ENCODE results near the gene SPEF1. TPM values are rescaled to one million over a fixed set of nuclear protein-coding genes. Genes with fewer than 3 reads are reported as not detected.

Gene SPEF1
- total and polyA plus RNA-seq, 2 of the 4 experiments (the other 2 are of a cell fraction): 0.15 TPM; not detected in 1

DNA sequence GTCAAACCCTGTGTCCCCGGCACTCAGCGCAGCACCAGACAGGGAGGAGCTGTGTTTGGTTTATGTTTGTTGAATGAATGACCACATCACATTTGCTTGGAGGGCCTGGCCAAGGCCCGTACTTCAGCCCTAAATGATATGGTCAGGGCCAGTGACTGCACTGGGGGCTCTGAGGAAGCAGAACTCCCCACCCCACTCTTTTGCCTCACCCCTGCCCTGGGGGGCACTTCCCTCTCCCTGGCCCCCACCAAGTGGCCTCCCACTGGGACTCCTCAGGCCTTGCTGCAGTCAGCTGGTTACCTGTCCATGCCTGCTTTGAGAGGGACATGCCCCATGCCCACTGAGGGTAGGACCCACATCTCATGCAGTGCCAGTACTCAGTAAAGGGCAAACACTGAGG is 16.6 kb downstream of the SPEF1 start:
- H2AK9ac ChIP-seq (replicated peaks; ENCODE audit: low read depth, low read length, poor library complexity): no peak overlapping the region
- in situ Hi-C loops (cut with MboI; ENCODE audit: low sequenced_read_pairs) (no loop called here), intact Hi-C loops (cut with micrococcal nuclease) (loop anchor here (5.0 kb wide), 1 partner anchor 87 kb away; no protein-coding TSS in a partner anchor), dilution Hi-C loops (cut with HindIII; ENCODE audit: low sequenced_read_pairs, unreplicated experiment) (no loop called here)
- DNase-seq (no peak), ATAC-seq (ENCODE audit: low read depth) (no peak)
- no peaks in the 10 kb centered on the region for H3K9me3 ChIP-seq (ENCODE audit: control insufficient read depth, insufficient read depth, low read length)
- H3K9me1 ChIP-seq (ENCODE audit: insufficient read depth, low read length): no peaks in the 10 kb centered on the region; the same call in 1 of the 2 replicates
- ChIA-PET POLR2A (ENCODE audit: unreplicated experiment) (no interaction called here), CTCF (no interaction called here)
- H3K4me1 ChIP-seq (ENCODE audit: control insufficient read depth, insufficient read depth, low read length): peaks cover 11% of the 10 kb centered on the region
- no peak overlapping the region for H2BK120ac ChIP-seq (ENCODE audit: low read depth, low read length)
- no peak overlapping the region for H3K14ac ChIP-seq (replicated peaks; ENCODE audit: low read depth, low read length)
- H4K20me1 ChIP-seq (ENCODE audit: insufficient read depth, low read length): peaks cover 6% of the 10 kb centered on the region; the same call in 1 of the 2 replicates
- H3K79me1 ChIP-seq (ENCODE audit: low read depth in 1 of 2, low read length in 2 of 2): peaks cover 16 to 48% of the 10 kb centered on the region in 2 experiments
- no peak overlapping the region for H4K5ac ChIP-seq (ENCODE audit: low read depth, low read length)
- H3K27ac ChIP-seq (ENCODE audit: insufficient read depth, low read length): no peak overlapping the region
- H2AFZ ChIP-seq (replicated peaks; ENCODE audit: low read length, poor library complexity): no peak overlapping the region
- H3K56ac ChIP-seq (ENCODE audit: extremely low read depth, insufficient read depth, low read length): no peak overlapping the region
- H3K18ac ChIP-seq (ENCODE audit: low read depth, low read length): no peak overlapping the region
- H3K4me2 ChIP-seq (ENCODE audit: low read depth, low read length): no peak overlapping the region
- TF ChIP-seq BHLHE40 (IDR thresholded peaks at IDR 0.05; ENCODE audit: low read depth, low read length) (no peak), RFX5 (IDR thresholded peaks at IDR 0.05; ENCODE audit: low read depth, low read length) (no peak), CEBPB (IDR thresholded peaks at IDR 0.05; ENCODE audit: low read depth, low read length) (no peak), SMC3 (IDR thresholded peaks at IDR 0.05; ENCODE audit: low read depth, low read length) (no peak)
- TF ChIP-seq, protein P1, sequence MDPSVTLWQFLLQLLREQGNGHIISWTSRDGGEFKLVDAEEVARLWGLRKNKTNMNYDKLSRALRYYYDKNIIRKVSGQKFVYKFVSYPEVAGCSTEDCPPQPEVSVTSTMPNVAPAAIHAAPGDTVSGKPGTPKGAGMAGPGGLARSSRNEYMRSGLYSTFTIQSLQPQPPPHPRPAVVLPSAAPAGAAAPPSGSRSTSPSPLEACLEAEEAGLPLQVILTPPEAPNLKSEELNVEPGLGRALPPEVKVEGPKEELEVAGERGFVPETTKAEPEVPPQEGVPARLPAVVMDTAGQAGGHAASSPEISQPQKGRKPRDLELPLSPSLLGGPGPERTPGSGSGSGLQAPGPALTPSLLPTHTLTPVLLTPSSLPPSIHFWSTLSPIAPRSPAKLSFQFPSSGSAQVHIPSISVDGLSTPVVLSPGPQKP (IDR thresholded peaks at IDR 0.05; ENCODE audit: borderline replicate concordance, low read depth, low read length): no peak
- H3K9ac ChIP-seq (ENCODE audit: low read depth, low read length): no peak overlapping the region
- no peak overlapping the region for H3K4ac ChIP-seq (ENCODE audit: low read depth, low read length)
- H2BK5ac ChIP-seq (ENCODE audit: low read depth, low read length, poor library complexity, severe bottlenecking): no peak overlapping the region
- H2BK15ac ChIP-seq (ENCODE audit: low read depth, low read length): no peak overlapping the region
- no peak overlapping the region for H4K8ac ChIP-seq (ENCODE audit: low read depth in 2 of 2, low read length in 2 of 2)
- no peak overlapping the region for H2AK5ac ChIP-seq (ENCODE audit: low read depth, low read length)
- H3K23ac ChIP-seq (ENCODE audit: low read depth, low read length): no peak overlapping the region
- H3K4me3 ChIP-seq (ENCODE audit: insufficient read depth, low read depth, low read length): no peak overlapping the region
- no peak overlapping the region for H2BK20ac ChIP-seq (ENCODE audit: low read depth, low read length)
- H4K91ac ChIP-seq (ENCODE audit: insufficient read depth, low read depth, low read length): no peak overlapping the region
- H3K36me3 ChIP-seq (ENCODE audit: control insufficient read depth, insufficient read depth, low read length): no peaks in the 10 kb centered on the region; the same call in 1 of the 2 replicates
- H3K27me3 ChIP-seq (ENCODE audit: control insufficient read depth, insufficient read depth, low read length): no peaks in the 10 kb centered on the region
- BruUV-seq (replicated peaks): no TSS peak
- WGBS, 2 experiments (ENCODE audit: extremely low coverage in 2 of 2, insufficient read length in 1 of 2): no CpG with 5 or more reads among the region's 3 CpGs

Measured in IMR-90 (cell line).